KMS-11 (cell line): ENCODE results near the gene ELAVL1.

Experiments used
- H2AFZ ChIP-seq: fragments of 200-600 bp; sonication (generic); 2 replicates; pipeline ENCODE4 v1.6.1; 2016; ENCODE audit warnings: antibody characterized with exemption, mixed run types, low read depth
- H3K27ac ChIP-seq: fragments of 200-600 bp; sonication (generic); 2 replicates; pipeline ENCODE4 v1.6.1; 2016; ENCODE audit warnings: mild to moderate bottlenecking, mixed run types
- H3K27me3 ChIP-seq: fragments of 200-600 bp; sonication (generic); 2 replicates; pipeline ENCODE4 v1.6.1; 2017; ENCODE audit warnings: mild to moderate bottlenecking, low read depth, mixed run types, moderate library complexity; ENCODE audit not compliant: insufficient read depth
- H3K36me3 ChIP-seq: fragments of 200-600 bp; sonication (generic); 2 replicates; pipeline ENCODE4 v1.6.1; 2017; ENCODE audit warnings: mild to moderate bottlenecking, mixed run types; ENCODE audit not compliant: insufficient read depth
- H3K4me1 ChIP-seq: fragments of 200-600 bp; sonication (generic); 2 replicates; pipeline ENCODE4 v1.6.1; 2016; ENCODE audit warnings: mild to moderate bottlenecking, low read depth, mixed run types; ENCODE audit not compliant: poor library complexity, severe bottlenecking
- H3K4me2 ChIP-seq: fragments of 200-600 bp; sonication (generic); 2 replicates; pipeline ENCODE4 v1.7.0; 2016; ENCODE audit warnings: mild to moderate bottlenecking, mixed run types
- H3K4me3 ChIP-seq: fragments of 200-600 bp; sonication (generic); IDR thresholded peaks from 2 replicates; pipeline ENCODE4 v1.6.1; 2017; ENCODE audit warnings: low read depth, low read length, mixed read lengths; ENCODE audit not compliant: insufficient read depth
- H3K79me2 ChIP-seq: fragments of 200-600 bp; sonication (generic); 2 replicates; pipeline ENCODE4 v1.6.1; 2016; ENCODE audit warnings: low read depth, mixed run types; ENCODE audit not compliant: insufficient read depth
- H3K9ac ChIP-seq: fragments of 200-600 bp; sonication (generic); 2 replicates; pipeline ENCODE4 v1.6.1; 2016; ENCODE audit warnings: mild to moderate bottlenecking, mixed run types
- H4K20me1 ChIP-seq: fragments of 200-600 bp; sonication (generic); 2 replicates; pipeline ENCODE4 v1.6.1; 2016; ENCODE audit warnings: mild to moderate bottlenecking, mixed run types; ENCODE audit not compliant: insufficient read depth
- TF ChIP-seq, protein P1 (sequence below): fragments of 200-600 bp; sonication (generic); conservative IDR thresholded peaks from 2 replicates; pipeline ENCODE4 v1.6.1; 2017; ENCODE audit warnings: low read depth, mild to moderate bottlenecking, antibody characterized with exemption, low read length, moderate library complexity, mixed read lengths

Gene ELAVL1

DNA sequence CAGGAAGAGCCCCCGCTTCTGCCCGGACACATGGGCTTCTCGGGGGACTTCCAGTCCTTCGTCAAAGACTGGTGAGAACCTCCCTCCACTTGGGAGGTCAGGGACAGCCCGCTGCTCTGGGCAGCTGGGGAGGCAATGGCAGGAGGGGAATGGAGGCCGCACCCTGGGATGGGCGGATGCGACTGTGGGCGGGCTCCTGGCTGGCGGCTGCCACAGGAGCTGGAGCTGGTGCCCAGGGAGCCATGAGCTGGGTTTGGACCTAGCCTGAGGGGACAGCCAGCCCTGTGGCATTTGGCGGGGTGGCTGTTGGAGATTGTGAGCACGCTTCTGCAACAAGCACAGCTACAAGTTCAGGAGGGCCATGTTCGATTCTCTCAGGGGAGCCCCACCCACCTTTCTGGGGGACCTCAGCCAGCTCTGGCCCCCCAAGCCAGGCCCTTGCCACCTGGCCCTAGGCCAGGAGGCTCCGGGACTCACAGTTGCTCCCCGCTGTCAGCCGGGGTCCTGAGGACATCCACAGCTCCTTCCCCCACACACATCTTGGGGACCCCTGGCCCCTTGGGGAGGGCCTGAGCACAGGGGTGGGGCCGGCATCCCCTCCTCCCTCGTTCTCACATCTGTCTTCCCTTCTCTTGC is 93.8 kb downstream of the ELAVL1 start:
- no peak overlapping the region for H3K9ac ChIP-seq
- no peak overlapping the region for H2AFZ ChIP-seq
- peaks cover 9% of the 10 kb centered on the region for H3K27me3 ChIP-seq
- H3K27ac ChIP-seq = no peak overlapping the region
- no peaks in the 10 kb centered on the region for H3K4me1 ChIP-seq
- H3K4me2 ChIP-seq = no peak overlapping the region
- H3K36me3 ChIP-seq = no peaks in the 10 kb centered on the region
- TF ChIP-seq, protein P1, sequence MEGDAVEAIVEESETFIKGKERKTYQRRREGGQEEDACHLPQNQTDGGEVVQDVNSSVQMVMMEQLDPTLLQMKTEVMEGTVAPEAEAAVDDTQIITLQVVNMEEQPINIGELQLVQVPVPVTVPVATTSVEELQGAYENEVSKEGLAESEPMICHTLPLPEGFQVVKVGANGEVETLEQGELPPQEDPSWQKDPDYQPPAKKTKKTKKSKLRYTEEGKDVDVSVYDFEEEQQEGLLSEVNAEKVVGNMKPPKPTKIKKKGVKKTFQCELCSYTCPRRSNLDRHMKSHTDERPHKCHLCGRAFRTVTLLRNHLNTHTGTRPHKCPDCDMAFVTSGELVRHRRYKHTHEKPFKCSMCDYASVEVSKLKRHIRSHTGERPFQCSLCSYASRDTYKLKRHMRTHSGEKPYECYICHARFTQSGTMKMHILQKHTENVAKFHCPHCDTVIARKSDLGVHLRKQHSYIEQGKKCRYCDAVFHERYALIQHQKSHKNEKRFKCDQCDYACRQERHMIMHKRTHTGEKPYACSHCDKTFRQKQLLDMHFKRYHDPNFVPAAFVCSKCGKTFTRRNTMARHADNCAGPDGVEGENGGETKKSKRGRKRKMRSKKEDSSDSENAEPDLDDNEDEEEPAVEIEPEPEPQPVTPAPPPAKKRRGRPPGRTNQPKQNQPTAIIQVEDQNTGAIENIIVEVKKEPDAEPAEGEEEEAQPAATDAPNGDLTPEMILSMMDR = no peak
- H3K79me2 ChIP-seq = peaks cover 5% of the 10 kb centered on the region
- no peak overlapping the region for H3K4me3 ChIP-seq
- H4K20me1 ChIP-seq = no peaks in the 10 kb centered on the region

DNA sequence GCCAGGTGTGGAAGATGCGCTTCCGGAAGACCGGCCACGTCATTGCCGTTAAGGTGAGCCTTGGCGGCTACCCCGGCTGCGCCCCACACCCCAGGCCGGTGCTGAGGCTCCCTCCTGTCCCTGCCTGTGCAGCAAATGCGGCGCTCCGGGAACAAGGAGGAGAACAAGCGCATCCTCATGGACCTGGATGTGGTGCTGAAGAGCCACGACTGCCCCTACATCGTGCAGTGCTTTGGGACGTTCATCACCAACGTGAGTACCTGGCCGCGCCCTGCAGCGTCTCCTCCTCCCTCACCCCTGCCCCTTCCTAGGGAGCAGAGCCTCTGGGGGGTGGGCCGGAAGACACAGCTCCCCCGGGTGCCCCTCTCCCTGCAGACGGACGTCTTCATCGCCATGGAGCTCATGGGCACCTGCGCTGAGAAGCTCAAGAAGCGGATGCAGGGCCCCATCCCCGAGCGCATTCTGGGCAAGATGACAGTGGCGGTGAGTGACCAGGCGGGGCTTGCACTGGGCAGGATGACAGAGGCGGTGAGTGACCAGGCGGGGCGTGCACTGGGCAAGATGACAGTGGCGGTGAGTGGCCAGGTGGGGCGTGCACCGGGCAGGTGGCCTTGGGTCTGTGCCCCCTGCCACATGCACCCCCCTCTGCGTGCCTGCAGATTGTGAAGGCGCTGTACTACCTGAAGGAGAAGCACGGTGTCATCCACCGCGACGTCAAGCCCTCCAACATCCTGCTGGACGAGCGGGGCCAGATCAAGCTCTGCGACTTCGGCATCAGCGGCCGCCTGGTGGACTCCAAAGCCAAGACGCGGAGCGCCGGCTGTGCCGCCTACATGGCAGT is 94.9 kb downstream of the ELAVL1 start:
- H3K9ac ChIP-seq = no peak overlapping the region
- H4K20me1 ChIP-seq = no peaks in the 10 kb centered on the region
- TF ChIP-seq, protein P1 = no peak
- no peak overlapping the region for H3K4me2 ChIP-seq
- no peak overlapping the region for H2AFZ ChIP-seq
- H3K27me3 ChIP-seq = peaks cover 2% of the 10 kb centered on the region; the same call in 1 of the 2 replicates
- no peaks in the 10 kb centered on the region for H3K4me1 ChIP-seq
- peaks cover 16% of the 10 kb centered on the region for H3K79me2 ChIP-seq
- no peaks in the 10 kb centered on the region for H3K36me3 ChIP-seq
- H3K4me3 ChIP-seq = no peak overlapping the region
- no peak overlapping the region for H3K27ac ChIP-seq

DNA sequence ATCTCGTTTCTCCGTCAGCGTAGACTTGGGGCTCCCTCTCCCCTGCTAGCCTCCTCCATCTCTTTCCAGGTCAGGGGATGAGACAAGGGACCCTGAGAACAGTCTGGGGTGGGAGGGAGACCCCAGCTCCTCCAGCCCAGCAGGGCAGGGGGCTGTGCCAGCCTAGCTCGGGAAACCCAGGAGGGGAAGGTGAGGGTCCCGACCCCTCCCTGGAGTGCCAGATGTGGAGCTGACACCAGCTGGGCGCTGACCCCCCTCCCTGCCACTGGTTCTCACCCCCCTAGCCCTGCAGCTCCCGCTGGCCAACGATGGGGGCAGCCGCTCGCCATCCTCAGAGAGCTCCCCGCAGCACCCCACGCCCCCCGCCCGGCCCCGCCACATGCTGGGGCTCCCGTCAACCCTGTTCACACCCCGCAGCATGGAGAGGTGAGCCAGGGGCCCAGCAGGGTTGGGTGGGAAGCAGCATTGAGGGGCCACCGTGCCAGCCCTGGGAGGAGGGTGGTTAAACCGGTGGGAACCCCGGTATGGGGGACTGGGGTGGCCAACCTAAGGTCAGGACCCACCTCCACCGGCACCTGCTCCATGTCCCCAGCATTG is 95.9 kb downstream of the ELAVL1 start:
- H3K27me3 ChIP-seq = no peaks in the 10 kb centered on the region
- H3K4me2 ChIP-seq = no peak overlapping the region
- H3K27ac ChIP-seq = no peak overlapping the region
- peaks cover 25% of the 10 kb centered on the region for H3K79me2 ChIP-seq
- no peak overlapping the region for H2AFZ ChIP-seq
- no peaks in the 10 kb centered on the region for H3K36me3 ChIP-seq
- H3K4me1 ChIP-seq = peaks cover 5% of the 10 kb centered on the region
- no peak overlapping the region for H3K9ac ChIP-seq
- no peaks in the 10 kb centered on the region for H4K20me1 ChIP-seq
- no peak overlapping the region for H3K4me3 ChIP-seq
- TF ChIP-seq, protein P1 = no peak

DNA sequence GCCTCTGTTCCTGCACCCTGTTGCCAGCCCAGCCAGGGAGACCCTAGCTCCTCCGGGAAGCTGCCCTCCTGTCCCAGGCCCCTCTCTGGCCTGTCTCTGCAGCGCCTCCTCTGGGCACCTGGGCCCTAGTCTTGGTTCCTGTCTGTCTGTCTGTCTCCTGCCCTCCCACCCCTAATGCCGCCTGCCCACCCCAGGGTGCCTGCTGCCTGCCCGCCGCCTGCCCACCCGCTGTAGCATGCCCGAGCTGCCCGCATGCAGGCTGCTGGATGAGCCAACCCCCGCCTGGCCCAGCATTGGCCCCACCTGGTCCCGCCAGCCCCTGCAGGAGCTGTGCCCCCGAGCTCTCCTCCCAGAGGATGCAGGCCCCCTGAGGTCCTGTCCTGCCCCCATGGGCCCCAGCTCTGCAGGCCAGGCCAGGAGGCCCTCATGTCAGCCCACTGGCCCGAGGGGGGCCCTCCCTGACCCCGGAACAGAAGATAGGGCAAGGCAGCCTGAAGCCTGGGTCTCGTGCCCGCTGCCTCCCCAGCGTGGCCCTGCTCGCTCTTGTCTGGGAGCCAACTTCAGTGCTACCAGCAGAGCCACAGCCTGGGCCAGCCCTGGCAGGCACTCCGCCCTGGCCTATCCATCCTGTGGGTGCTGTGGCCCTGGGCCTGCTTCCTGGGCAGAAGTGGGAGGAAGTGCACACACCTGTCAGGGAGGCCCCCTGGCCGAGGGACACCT is 96.5 kb downstream of the ELAVL1 start:
- Histone ChIP-seq H3K27me3 (no peaks in the 10 kb centered on the region), H3K4me1 (peaks cover 5% of the 10 kb centered on the region), H3K4me2 (no peak overlapping the region), H3K79me2 (peaks cover 31% of the 10 kb centered on the region), H3K36me3 (no peaks in the 10 kb centered on the region), H4K20me1 (no peaks in the 10 kb centered on the region), H2AFZ (no peak overlapping the region), H3K9ac (no peak overlapping the region), H3K27ac (no peak overlapping the region), H3K4me3 (no peak overlapping the region)
- TF ChIP-seq, protein P1 = no peak
